D721Med (cell line): Measurements from ENCODE around the gene GPR161.

Source experiments
- DNase-seq: peaks from one replicate; pipeline ENCODE4 v3.0.0; 2011; ENCODE audit warnings: low spot score; ENCODE audit not compliant: insufficient read length
- FAIRE-seq: peaks from 2 replicates; lab custom pipeline; 2011; peaks lifted over from hg19 to GRCh38; lab: Jason Lieb, UNC
- TF ChIP-seq, protein P1 (sequence below): IDR thresholded peaks from 2 replicates; pipeline ENCODE4 v1.5.1; 2012; ENCODE audit warnings: mild to moderate bottlenecking, control low read depth; ENCODE audit not compliant: insufficient read depth; ENCODE audit errors: missing control alignments

GPR161 gene

GRCh38 chr1:168172250-168172915, 35.7 kb upstream of the GPR161 start:
- DNase-seq (no peak), FAIRE-seq (no peak)
- TF ChIP-seq, protein P1, sequence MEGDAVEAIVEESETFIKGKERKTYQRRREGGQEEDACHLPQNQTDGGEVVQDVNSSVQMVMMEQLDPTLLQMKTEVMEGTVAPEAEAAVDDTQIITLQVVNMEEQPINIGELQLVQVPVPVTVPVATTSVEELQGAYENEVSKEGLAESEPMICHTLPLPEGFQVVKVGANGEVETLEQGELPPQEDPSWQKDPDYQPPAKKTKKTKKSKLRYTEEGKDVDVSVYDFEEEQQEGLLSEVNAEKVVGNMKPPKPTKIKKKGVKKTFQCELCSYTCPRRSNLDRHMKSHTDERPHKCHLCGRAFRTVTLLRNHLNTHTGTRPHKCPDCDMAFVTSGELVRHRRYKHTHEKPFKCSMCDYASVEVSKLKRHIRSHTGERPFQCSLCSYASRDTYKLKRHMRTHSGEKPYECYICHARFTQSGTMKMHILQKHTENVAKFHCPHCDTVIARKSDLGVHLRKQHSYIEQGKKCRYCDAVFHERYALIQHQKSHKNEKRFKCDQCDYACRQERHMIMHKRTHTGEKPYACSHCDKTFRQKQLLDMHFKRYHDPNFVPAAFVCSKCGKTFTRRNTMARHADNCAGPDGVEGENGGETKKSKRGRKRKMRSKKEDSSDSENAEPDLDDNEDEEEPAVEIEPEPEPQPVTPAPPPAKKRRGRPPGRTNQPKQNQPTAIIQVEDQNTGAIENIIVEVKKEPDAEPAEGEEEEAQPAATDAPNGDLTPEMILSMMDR = no peak

DNA sequence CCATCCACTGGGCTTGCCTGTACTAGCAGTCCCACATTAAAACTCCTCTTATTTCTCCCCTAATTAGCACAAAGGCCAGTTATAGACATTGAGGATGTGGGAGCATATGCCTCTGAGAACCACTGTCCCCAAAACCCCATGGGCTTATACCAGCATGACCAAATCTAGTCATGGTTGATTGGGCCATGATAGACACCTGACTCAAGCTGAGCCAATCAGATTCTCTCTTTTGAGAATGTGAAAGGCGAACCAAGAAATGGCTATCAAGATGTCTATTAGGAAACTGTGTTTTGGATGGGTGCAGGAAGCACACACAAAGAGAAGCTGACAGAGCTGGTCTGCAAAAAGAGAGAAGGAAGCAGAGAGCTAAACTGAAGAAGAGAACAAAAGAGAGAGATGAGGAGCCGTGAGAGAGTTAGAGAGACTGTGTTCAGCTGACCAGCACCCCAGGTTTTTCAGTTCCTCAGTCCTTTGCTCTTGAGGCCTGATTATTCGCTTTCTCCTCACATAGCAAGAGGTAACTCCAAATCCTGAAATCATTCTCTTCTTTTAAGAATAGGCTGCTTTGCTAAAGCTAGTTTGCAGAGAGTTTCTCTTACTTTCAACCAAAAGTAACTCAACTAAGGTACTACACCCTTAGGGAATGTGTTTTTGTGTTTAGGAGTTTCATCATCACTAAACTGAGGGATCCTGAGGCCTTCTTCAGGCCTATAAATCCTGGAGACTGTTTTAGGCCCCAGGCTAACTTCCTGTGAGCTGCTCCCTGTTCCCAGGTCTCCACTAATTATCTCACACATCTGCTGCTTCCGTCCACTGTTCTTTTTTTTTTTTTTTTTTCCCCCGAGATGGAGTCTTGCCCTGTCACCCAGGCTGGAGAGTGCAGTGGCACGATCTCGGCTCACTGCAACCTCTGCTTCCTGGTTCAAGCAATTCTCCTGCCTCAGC, 34.1 kb upstream of the GPR161 start:
- FAIRE-seq = no peak

DNA sequence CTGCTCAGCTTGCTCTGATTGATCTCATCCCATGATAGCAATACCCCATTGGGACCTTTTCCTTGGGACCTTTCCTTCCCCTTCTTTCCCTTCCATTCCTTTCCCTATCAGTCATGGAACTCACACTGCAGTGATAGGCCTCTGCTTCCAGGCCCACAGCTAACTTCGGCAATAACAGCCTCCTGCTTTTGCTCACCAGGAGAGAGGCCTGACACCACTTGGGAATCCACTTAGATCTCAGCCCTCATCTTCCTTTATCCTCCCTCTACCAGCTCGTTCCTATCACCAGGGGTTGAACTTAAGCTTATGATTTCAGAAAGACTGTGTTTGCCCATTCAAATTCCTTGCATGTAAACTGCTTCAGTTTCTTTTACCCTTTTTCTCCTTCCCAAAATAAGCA, 31.1 kb upstream of the GPR161 start:
- TF ChIP-seq, protein P1 = no peak
- DNase-seq = no peak
- FAIRE-seq = no peak

More for the DNA sequence above, 34.1 kb upstream of the GPR161 start:
- TF ChIP-seq, protein P1 = no peak
- no peak for DNase-seq

DNA sequence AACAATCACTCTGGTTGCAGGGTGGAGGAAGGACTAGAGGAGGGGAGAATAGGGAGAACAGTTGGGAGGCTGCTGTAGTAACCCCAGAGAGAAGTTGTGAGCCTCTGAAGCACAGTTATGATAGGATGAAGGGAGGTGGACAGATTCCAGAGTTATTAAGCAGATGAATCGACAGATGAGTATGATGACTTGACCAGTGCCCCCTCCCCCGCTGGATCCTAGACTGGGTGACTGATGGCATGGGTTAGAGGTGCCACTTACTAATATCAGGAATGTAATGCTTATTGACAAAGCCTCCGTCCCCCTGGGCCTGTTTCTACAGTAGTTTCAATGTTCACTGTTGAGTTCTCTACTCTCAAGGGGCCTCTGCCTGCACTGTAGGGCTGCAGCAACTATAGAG, 28.0 kb upstream of the GPR161 start:
- TF ChIP-seq, protein P1 = no peak
- FAIRE-seq = no peak
- no peak for DNase-seq

GRCh38 chr1:168163670-168164069, 26.9 kb upstream of the GPR161 start:
- no peak for DNase-seq
- FAIRE-seq = no peak
- TF ChIP-seq, protein P1 = no peak

- TF ChIP-seq, protein P1 = no peak
- FAIRE-seq (no peak), DNase-seq (no peak)
These were observed 24.7 kb upstream of the GPR161 start for GRCh38 chr1:168161459-168161858.

- TF ChIP-seq, protein P1 = no peak
- FAIRE-seq (no peak), DNase-seq (no peak)
These were observed 23.2 kb upstream of the GPR161 start for GRCh38 chr1:168159979-168160378.
